ENCODE measurements around the gene PTP4A2.

The PTP4A2 gene

DNA sequence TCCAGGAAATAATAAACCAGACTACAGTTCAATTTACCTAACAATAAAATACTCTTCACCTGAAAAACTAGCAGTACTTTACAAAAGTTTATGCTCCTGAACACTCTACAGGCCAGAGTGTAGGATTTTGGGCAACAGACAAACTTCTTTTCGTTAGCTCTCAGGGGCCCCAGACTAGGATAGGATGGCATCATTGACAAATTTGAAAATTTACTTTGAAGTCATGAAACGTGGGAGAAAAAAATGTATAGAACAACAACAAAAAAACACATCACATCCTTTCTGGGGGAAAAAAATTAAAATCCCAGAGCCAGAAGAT, 1.2 kb downstream of the PTP4A2 start:
- H3K27ac ChIP-seq: peak overlapping the region; percentile 90
- no peak for TF ChIP-seq ZFX (IDR thresholded peaks at IDR 0.05; ENCODE audit: borderline replicate concordance)
- TF ChIP-seq, protein P1, sequence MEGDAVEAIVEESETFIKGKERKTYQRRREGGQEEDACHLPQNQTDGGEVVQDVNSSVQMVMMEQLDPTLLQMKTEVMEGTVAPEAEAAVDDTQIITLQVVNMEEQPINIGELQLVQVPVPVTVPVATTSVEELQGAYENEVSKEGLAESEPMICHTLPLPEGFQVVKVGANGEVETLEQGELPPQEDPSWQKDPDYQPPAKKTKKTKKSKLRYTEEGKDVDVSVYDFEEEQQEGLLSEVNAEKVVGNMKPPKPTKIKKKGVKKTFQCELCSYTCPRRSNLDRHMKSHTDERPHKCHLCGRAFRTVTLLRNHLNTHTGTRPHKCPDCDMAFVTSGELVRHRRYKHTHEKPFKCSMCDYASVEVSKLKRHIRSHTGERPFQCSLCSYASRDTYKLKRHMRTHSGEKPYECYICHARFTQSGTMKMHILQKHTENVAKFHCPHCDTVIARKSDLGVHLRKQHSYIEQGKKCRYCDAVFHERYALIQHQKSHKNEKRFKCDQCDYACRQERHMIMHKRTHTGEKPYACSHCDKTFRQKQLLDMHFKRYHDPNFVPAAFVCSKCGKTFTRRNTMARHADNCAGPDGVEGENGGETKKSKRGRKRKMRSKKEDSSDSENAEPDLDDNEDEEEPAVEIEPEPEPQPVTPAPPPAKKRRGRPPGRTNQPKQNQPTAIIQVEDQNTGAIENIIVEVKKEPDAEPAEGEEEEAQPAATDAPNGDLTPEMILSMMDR (IDR thresholded peaks at IDR 0.05): no peak

DNA sequence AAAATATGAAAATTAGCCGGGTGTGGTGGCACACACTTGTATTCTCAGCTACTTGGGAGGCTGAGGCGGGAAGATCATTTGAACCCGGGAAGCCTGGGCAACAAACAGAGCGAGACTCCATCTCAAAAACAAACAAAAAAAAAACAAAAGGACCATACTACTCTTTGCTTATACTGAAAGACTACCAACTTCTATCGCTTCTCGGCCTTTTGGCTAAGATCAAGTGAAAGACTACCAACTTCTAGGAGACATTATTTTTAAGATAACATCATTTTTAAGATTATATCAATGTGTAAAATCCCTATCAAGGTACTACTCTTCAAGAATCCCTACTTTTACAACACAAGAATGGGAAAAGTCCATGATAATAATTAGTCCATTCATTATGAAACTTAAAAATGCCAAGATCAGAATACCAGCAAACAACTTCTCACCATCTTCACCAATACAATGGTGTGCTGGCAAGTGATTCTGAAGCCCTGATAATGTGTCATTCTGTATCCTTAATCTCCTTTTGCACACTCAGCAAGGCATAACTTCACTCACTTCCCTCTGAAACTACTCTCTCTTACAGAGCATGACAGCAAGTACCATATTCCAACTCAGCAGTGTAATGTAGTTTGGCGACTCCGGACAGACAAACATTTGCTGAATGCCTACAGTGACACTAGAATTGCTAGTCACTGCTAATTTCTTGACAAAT, 1.7 kb downstream of the PTP4A2 start:
- peak overlapping the region; percentile 90 for H3K27ac ChIP-seq
- TF ChIP-seq, protein P1 (IDR thresholded peaks at IDR 0.05): no peak

DNA sequence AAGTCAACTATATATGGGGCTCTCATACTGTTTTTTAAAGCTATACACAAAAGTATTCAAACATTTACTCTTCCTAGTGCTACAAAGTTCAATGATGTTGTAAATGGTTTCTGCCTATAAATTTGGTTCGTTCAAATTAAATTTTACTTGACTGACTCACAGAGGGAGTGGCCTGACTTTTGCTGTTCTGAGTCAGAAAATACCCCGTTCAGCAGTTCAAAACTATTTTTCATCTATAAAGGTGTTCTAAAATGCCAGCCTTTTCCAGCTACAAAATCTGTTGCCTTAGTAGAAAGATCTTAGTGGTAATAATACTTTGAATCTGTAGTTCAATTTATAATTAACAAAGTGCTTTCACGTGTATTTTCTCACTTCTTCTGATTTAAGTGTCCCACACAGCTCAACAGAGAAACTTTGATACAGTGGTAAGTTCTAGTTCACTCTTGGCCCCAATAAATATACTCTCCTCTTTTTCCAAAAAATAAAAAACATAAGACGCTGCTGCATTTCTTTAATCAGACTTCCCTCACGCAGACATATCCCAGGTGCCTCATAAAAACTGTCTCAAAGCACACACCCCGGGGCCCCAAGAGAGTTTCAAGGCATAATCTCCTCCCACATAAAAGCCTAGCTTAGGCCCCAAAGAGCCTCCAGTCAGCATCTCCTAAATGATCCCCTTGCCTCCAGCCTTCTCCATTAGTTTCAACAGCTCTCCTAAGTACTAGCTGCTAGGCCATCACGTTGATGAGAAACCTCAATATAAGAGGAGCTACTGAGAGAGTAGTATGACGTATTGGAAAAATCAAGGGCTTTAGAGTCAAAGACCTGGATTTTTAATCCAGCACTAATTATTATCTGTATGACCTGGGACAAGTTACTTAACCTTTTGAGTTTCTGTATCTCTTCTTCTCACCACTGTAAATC, 3.2 kb downstream of the PTP4A2 start:
- TF ChIP-seq, protein P1 (IDR thresholded peaks at IDR 0.05): no peak
- no peak for TF ChIP-seq ZFX (IDR thresholded peaks at IDR 0.05; ENCODE audit: borderline replicate concordance)
- peak overlapping the region; percentile 63 for H3K27ac ChIP-seq

DNA sequence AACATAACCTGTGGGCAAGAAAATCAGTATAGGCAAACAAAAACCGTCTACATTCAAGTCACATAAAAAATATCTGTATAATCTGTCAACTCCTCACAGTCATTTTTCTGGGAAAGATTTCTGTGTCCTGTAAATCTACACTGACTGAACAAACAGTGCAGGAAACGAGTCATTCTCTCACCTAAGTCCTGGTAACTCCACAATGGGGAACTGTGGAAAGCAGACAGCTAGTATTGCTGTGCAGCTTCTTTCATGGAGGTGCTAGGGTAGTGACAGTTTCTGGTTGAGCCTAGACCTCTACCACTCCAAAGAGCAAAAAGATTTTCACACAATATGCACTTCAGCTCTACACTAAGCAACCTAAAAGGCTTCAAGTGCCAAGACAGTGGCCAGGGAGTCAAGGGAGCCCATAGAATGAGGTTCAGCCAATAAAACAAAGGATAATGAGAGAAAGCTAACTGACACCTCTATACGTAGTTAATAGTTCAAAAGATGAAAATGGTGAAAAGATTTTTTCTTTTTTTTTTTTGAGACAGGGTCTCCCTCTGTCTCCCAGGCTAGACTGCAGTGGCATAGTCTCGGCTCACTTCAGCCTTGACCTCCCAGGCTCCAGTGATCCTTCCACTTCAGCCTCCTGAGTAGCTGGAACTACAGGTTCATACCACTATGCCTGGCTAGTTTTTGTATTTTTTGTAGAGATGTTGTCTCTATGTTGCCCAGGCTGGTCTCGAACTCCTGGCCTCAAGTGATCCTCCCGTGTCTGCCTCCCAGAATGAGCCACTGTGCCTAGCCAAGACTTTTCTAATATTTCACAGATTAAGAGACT, 5.5 kb downstream of the PTP4A2 start:
- TF ChIP-seq ZFX (IDR thresholded peaks at IDR 0.05; ENCODE audit: borderline replicate concordance): no peak
- TF ChIP-seq, protein P1 (IDR thresholded peaks at IDR 0.05): no peak
- H3K27ac ChIP-seq: peak overlapping the region; percentile 63

DNA sequence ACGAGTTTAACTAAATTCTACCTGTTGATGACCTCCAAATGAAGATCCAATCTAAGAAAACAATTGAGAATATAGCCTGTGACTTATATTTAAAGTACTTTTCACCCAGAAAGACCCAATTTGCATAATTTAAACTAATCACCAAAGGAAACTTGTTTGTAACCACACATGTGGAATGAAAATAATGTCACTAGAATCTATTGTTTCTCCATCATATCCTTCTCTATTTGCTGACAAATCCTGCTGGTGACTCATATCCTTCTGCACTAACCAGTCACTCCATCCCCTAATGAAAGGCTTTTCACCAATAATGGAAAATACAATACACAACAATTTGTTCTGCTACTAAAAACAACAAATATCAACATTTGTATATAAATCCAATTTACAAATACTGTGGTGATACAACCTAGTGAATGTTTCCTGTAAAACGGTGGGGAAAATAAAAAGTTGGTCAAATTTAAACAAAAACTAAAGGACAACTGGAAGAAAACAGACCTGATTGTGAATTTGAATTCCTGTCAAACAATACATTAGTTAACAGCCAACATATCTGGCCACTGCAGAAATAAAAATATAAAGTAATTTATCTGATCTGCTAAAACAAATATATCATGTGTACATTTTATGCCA, 6.5 kb downstream of the PTP4A2 start:
- TF ChIP-seq, protein P1 (IDR thresholded peaks at IDR 0.05): no peak
- no peak for TF ChIP-seq ZFX (IDR thresholded peaks at IDR 0.05; ENCODE audit: borderline replicate concordance)
- peak overlapping the region; percentile 63 for H3K27ac ChIP-seq

DNA sequence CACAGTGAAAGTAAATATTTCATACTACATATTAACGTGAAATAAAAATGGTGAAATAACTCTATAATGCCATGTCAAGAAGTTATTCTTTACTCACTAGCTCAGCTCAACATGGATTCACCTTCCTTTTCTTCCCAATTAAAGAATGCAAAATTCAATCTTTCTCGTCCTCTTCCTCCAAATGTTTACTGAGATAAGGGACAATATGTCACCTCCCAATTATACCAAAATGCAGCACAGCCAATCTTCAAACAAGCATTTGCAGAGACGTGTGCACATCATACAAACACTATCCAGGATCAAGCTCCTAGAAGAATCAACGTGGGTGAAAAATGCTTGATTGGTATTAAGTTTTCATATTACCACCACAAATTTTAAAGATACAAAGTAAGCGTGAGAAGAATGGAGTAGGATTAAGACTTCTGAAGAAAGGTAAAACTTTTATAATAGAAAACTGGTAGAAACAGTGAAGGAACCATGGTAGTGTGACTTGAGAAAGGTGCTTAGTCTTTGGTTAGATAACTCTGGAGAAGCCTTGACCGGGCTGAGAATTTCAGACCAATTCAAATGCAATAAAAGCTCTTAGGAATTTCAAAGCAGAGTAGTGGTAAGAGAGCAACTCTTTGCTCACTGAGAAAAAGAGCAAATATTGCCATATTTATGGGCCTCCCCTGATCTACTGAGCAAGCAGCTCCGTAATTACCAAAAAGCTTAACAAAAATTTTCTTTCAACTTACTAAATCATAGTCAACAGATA, 7.2 kb downstream of the PTP4A2 start:
- H3K27ac ChIP-seq: peak overlapping the region; percentile 63
- no peak for TF ChIP-seq ZFX (IDR thresholded peaks at IDR 0.05; ENCODE audit: borderline replicate concordance)
- TF ChIP-seq, protein P1 (IDR thresholded peaks at IDR 0.05): no peak

Data from 22Rv1 (cell line).